EH (cell line): Measurements from ENCODE around the gene CCDC106.

ENCODE experiments used
- DNase-seq: peaks from one replicate; pipeline ENCODE4 v3.0.0-alpha.2; 2015; ENCODE audit warnings: low read depth

CCDC106 gene

GRCh38 chr19:55635856-55636440, 12.1 kb upstream of the CCDC106 start:
- DNase-seq: no peak

- DNase-seq: no peak
Measured at GRCh38 chr19:55636723-55637122, 11.3 kb upstream of the CCDC106 start.

- no peak for DNase-seq
Measured at GRCh38 chr19:55637534-55637933, 10.5 kb upstream of the CCDC106 start.

- DNase-seq: peak; percentile 43
Measured at GRCh38 chr19:55638864-55639359, 9.1 kb upstream of the CCDC106 start.

GRCh38 chr19:55640043-55640576, 7.9 kb upstream of the CCDC106 start:
- DNase-seq: peak; percentile 52

- DNase-seq: peak; percentile 81
Measured at GRCh38 chr19:55640577-55641425, 7.2 kb upstream of the CCDC106 start, which contains the start of gene ZNF580. TSS of gene ZNF580 (plus strand) at chr19:55641002. CDS start at chr19:55642509, 1,507 bp downstream.

GRCh38 chr19:55641426-55642152, 6.4 kb upstream of the CCDC106 start:
- DNase-seq: peak; percentile 39

- peak; percentile 39 for DNase-seq
Measured at GRCh38 chr19:55642153-55643002, 5.6 kb upstream of the CCDC106 start.

GRCh38 chr19:55643003-55643886, 4.8 kb upstream of the CCDC106 start, which contains the start of gene ZNF581:
TSS of gene ZNF581 (plus strand) at chr19:55643649. CDS start at chr19:55644572, 923 bp downstream.
- peak; percentile 76 for DNase-seq

- no peak for DNase-seq
Measured at GRCh38 chr19:55643887-55644176, 4.2 kb upstream of the CCDC106 start.

GRCh38 chr19:55644191-55644833, 3.7 kb upstream of the CCDC106 start:
- no peak for DNase-seq

- no peak for DNase-seq
Measured at GRCh38 chr19:55644842-55645511, 3.0 kb upstream of the CCDC106 start.

- no peak for DNase-seq
Measured at GRCh38 chr19:55645512-55645881, 2.5 kb upstream of the CCDC106 start.

GRCh38 chr19:55646889-55647731, 902 bp upstream of the CCDC106 start:
- DNase-seq: no peak

- DNase-seq: no peak
Measured at GRCh38 chr19:55648585-55649267, 714 bp downstream of the CCDC106 start.

- DNase-seq: no peak
Measured at GRCh38 chr19:55649268-55650125, 1.5 kb downstream of the CCDC106 start.

GRCh38 chr19:55650126-55650557, 2.1 kb downstream of the CCDC106 start:
- DNase-seq: no peak
